ENCODE results near the gene IL17RE. TPM values are rescaled to one million over a fixed set of nuclear protein-coding genes. Genes with fewer than 3 reads are reported as not detected.
"Not testable (repeated sequence)": the region's sequence is repeated elsewhere in the genome, so short reads cannot be mapped to it uniquely, and the experiment has no call there.

IL17RE gene
- 1 to 10 TPM; 6.4 to 7.3 (median 6.7) TPM for polyA plus RNA-seq

- 12 to 62% (median 46%) methylated on average over 13 of the region's 13 CpGs for WGBS, 3 donors
- no peak within 1 kb of the TSS for H3K27ac ChIP-seq (ENCODE audit: low read depth, low read length)
These were observed at the start of gene IL17RE for GRCh38 chr3:9902372-9903237. Gene IL17RE, plus strand, starts transcription at chr3:9902848. Its CDS starts 85 bp downstream, at chr3:9902933.

GRCh38 chr3:9854291-9854940, 48.2 kb upstream of the IL17RE start:
- H3K27ac ChIP-seq (ENCODE audit: low read depth, low read length): not testable (repeated sequence)
- 60 to 88% (median 82%) methylated on average over 10 to 11 of the region's 11 CpGs for WGBS, 3 donors

GRCh38 chr3:9855594-9855993, 47.1 kb upstream of the IL17RE start:
- 93 to 97% (median 97%) methylated on average over 3 of the region's 3 CpGs for WGBS, 3 donors
- no peak overlapping the region for H3K27ac ChIP-seq (ENCODE audit: low read depth, low read length)

GRCh38 chr3:9859530-9860025, 43.1 kb upstream of the IL17RE start:
- no peak overlapping the region for H3K27ac ChIP-seq (ENCODE audit: low read depth, low read length)
- WGBS, 3 donors: 83 to 91% (median 89%) methylated on average over 12 of the region's 12 CpGs

GRCh38 chr3:9861201-9861600, 41.4 kb upstream of the IL17RE start:
- 84 to 92% (median 85%) methylated on average over 4 of the region's 4 CpGs for WGBS, 3 donors
- H3K27ac ChIP-seq (ENCODE audit: low read depth, low read length): no peak overlapping the region

GRCh38 chr3:9861626-9862130, 41.0 kb upstream of the IL17RE start:
- WGBS, 3 donors: 63 to 77% (median 68%) methylated on average over 5 of the region's 5 CpGs
- no peak overlapping the region for H3K27ac ChIP-seq (ENCODE audit: low read depth, low read length)

- no peak overlapping the region for H3K27ac ChIP-seq (ENCODE audit: low read depth, low read length)
- 11 to 16% (median 15%) methylated on average over 42 to 45 of the region's 45 CpGs for WGBS, 3 donors
These were observed 40.1 kb upstream of the IL17RE start for GRCh38 chr3:9862391-9863057.

GRCh38 chr3:9863058-9863772, 39.4 kb upstream of the IL17RE start:
- 51 to 66% (median 56%) methylated on average over 22 of the region's 22 CpGs for WGBS, 3 donors
- H3K27ac ChIP-seq (ENCODE audit: low read depth, low read length): no peak overlapping the region

GRCh38 chr3:9864200-9864927, 38.3 kb upstream of the IL17RE start:
- H3K27ac ChIP-seq (ENCODE audit: low read depth, low read length): no peak overlapping the region
- 33 to 63% (median 42%) methylated on average over 16 of the region's 16 CpGs for WGBS, 3 donors

- H3K27ac ChIP-seq (ENCODE audit: low read depth, low read length): not testable (repeated sequence)
- 82 to 89% (median 85%) methylated on average over 10 of the region's 10 CpGs for WGBS, 3 donors
These were observed 37.5 kb upstream of the IL17RE start for GRCh38 chr3:9865125-9865637.

GRCh38 chr3:9866639-9867038, 36.0 kb upstream of the IL17RE start:
- no peak overlapping the region for H3K27ac ChIP-seq (ENCODE audit: low read depth, low read length)
- WGBS, 3 donors: 74 to 94% (median 75%) methylated on average over 8 of the region's 8 CpGs

- H3K27ac ChIP-seq (ENCODE audit: low read depth, low read length): no peak overlapping the region
- WGBS, 3 donors: 85 to 90% (median 87%) methylated on average over 12 of the region's 12 CpGs
These were observed 35.5 kb upstream of the IL17RE start for GRCh38 chr3:9867106-9867505.

- 60 to 79% (median 76%) methylated on average over 5 of the region's 5 CpGs for WGBS, 3 donors
- no peak overlapping the region for H3K27ac ChIP-seq (ENCODE audit: low read depth, low read length)
These were observed 32.7 kb upstream of the IL17RE start for GRCh38 chr3:9869955-9870354.

GRCh38 chr3:9870978-9871377, 31.7 kb upstream of the IL17RE start:
- H3K27ac ChIP-seq (ENCODE audit: low read depth, low read length): no peak overlapping the region
- WGBS, 3 donors: 41 to 91% (median 49%) methylated on average over 1 of the region's 1 CpG

- H3K27ac ChIP-seq (ENCODE audit: low read depth, low read length): not testable (repeated sequence)
- WGBS, 3 donors: 94 to 95% (median 95%) methylated on average over 5 of the region's 5 CpGs
These were observed 30.6 kb upstream of the IL17RE start for GRCh38 chr3:9872067-9872466.

GRCh38 chr3:9875448-9875847, 27.2 kb upstream of the IL17RE start:
- H3K27ac ChIP-seq (ENCODE audit: low read depth, low read length): no peak overlapping the region

GRCh38 chr3:9876255-9876654, 26.4 kb upstream of the IL17RE start:
- 82 to 91% (median 90%) methylated on average over 4 of the region's 4 CpGs for WGBS, 3 donors
- H3K27ac ChIP-seq (ENCODE audit: low read depth, low read length): not testable (repeated sequence)

All from adipose tissue (tissue), 3 donors.